T-helper 1 cell treated with Interleukin-12 subunit alpha and Interleukin-12 subunit beta and Interleukin-4 antibody, amounts not matched to agents 30 μg/mL and 1 μg/mL, for 36 hours (primary cell): Measurements from ENCODE around the gene DCTN4.

ENCODE experiments used
- H3K27ac Mint-ChIP-seq: one replicate; pipeline ENCODE4 v1.8.0; 2021; ENCODE audit warnings: mild to moderate bottlenecking, mixed read lengths
- H3K27me3 Mint-ChIP-seq: one replicate; pipeline ENCODE4 v1.8.0; 2021; ENCODE audit warnings: low read depth, mixed read lengths
- H3K36me3 Mint-ChIP-seq: one replicate; pipeline ENCODE4 v1.8.0; 2021; ENCODE audit warnings: low read depth, mixed read lengths
- H3K4me1 Mint-ChIP-seq: one replicate; pipeline ENCODE4 v1.8.0; 2021; ENCODE audit warnings: low read depth, mixed read lengths
- H3K4me3 Mint-ChIP-seq: one replicate; pipeline ENCODE4 v1.8.0; 2021; ENCODE audit warnings: mild to moderate bottlenecking, moderate library complexity, mixed read lengths
- H3K9me3 Mint-ChIP-seq: one replicate; pipeline ENCODE4 v1.8.0; 2021; ENCODE audit warnings: mixed read lengths

The DCTN4 gene

GRCh38 chr5:150782850-150783249 is 24.0 kb upstream of the DCTN4 start:
- Mint-ChIP-seq H3K4me3 (peak overlapping the region; percentile 52), H3K4me1 (peaks cover 73% of the 10 kb centered on the region), H3K27ac (peak overlapping the region; percentile 85), H3K9me3 (peaks cover 5% of the 10 kb centered on the region), H3K36me3 (peaks cover 9% of the 10 kb centered on the region), H3K27me3 (no peaks in the 10 kb centered on the region)

DNA sequence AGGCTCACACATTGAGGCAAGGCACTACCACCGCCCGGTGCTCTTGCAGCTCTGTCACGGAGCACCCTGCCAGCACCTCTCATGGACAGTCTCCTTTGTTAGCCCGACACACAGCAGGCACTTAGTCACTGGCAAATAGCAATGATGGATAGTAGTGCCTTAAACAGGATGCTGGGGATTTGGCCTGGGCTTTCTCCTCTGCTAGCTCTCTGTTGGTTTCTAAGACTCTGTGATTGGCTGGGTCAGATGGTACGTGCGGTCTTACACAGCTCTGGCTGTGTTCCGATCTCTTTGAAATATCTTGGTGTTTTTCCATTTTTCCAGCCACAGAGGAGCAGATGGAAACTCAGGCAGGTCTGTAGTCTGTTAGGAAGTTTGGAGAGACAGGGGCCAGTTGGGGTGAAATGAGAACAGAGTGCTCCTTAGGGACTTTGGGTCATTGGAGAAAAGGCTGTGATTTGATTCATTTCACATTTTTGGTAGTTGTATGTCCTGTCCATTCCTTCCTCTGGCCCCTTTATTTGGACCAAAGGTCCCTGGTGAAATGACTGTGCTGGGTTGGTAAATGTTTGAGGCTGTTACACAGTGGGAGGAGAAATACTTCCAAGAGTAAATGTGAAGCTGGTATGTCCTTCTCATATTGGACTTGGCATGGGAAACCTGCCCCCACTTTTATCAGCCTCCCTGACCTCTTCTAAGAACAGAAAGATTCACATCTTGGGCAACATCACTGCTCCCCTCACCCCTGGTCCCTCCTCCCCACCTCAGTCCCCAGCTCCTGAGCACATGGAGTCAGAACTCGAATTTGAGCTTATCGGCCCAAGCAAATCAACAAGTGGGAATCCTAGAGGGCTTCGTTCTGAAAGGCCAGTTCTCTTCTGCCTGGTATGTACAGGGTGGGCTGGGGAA is 23.1 kb upstream of the DCTN4 start:
- H3K4me3 Mint-ChIP-seq: peak overlapping the region; percentile 52
- H3K27ac Mint-ChIP-seq: peak overlapping the region; percentile 85
- H3K27me3 Mint-ChIP-seq: no peaks in the 10 kb centered on the region
- H3K4me1 Mint-ChIP-seq: peaks cover 69% of the 10 kb centered on the region
- peaks cover 9% of the 10 kb centered on the region for H3K36me3 Mint-ChIP-seq
- peaks cover 5% of the 10 kb centered on the region for H3K9me3 Mint-ChIP-seq

GRCh38 chr5:150780816-150781221 is 22.0 kb upstream of the DCTN4 start:
- Mint-ChIP-seq H3K27ac (peak overlapping the region; percentile 85), H3K4me1 (peaks cover 64% of the 10 kb centered on the region), H3K9me3 (peaks cover 1% of the 10 kb centered on the region), H3K4me3 (peak overlapping the region; percentile 99), H3K27me3 (no peaks in the 10 kb centered on the region), H3K36me3 (peaks cover 5% of the 10 kb centered on the region)

GRCh38 chr5:150780187-150780692 is 21.4 kb upstream of the DCTN4 start:
- H3K27me3 Mint-ChIP-seq: no peaks in the 10 kb centered on the region
- H3K4me1 Mint-ChIP-seq: peaks cover 62% of the 10 kb centered on the region
- H3K36me3 Mint-ChIP-seq: peaks cover 3% of the 10 kb centered on the region
- peak overlapping the region; percentile 85 for H3K27ac Mint-ChIP-seq
- peak overlapping the region; percentile 99 for H3K4me3 Mint-ChIP-seq
- H3K9me3 Mint-ChIP-seq: no peaks in the 10 kb centered on the region

- Mint-ChIP-seq H3K27me3 (no peaks in the 10 kb centered on the region), H3K27ac (peak overlapping the region; percentile 85), H3K4me1 (peaks cover 58% of the 10 kb centered on the region), H3K4me3 (peak overlapping the region; percentile 99), H3K36me3 (peaks cover 2% of the 10 kb centered on the region), H3K9me3 (no peaks in the 10 kb centered on the region)
Observed at GRCh38 chr5:150779397-150780186, 20.8 kb upstream of the DCTN4 start.

DNA sequence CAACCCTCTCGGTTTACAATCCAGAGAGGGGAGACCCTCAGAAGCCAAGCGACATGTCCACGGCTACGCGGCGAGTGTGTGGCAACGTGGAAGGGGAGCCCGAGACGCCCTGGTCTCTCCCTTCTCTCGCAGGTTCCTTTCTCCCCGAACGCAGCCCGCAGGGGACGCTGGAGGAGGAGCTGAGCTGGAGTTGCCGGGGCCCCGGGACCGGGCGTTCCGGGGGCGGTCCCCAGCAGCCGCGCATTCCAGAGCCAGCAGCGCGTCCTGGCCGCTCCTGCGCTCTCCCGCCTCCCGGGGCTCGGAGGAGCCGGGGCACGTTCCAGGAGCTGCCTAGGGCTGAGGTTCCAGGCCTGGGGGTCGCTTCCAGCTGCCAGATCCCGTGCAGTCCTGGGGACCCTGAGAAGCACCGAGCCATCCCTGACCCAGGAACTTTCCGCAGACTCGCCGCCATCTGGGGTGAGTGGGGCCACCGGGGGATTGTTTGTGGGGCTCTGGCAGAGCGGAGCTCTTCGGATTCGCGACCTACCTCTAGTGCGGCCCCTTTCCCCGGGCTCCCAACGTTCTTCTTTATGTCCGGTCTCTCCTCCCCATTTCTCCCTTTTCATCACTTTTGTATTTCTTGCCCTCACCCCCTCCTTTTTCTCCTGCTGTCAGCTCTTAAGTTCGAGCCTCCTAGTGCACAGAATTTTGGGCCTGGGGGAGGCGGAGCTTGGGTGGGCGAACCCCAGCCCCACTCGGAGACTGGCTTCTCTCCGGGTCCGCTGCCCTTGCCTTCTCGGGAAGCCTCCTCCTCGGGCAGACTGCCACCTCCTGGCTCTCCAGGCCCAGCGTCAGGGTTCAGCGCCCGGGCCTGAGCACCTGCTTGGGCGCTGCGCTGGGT is 19.9 kb upstream of the DCTN4 start, which contains the start of gene SMIM3:
SMIM3 (plus strand) TSS at position 241 of the 880 bp plus-strand sequence. CDS start 16,684 bp downstream, outside the sequence.
- no peaks in the 10 kb centered on the region for H3K9me3 Mint-ChIP-seq
- H3K27ac Mint-ChIP-seq: peak within 1 kb of the TSS; percentile 85
- no peaks in the 10 kb centered on the region for H3K27me3 Mint-ChIP-seq
- peak within 1 kb of the TSS; percentile 99 for H3K4me3 Mint-ChIP-seq
- H3K4me1 Mint-ChIP-seq: peaks cover 53% of the 10 kb centered on the region
- no peaks in the 10 kb centered on the region for H3K36me3 Mint-ChIP-seq

GRCh38 chr5:150778088-150778516 is 19.3 kb upstream of the DCTN4 start:
- Mint-ChIP-seq H3K27me3 (no peaks in the 10 kb centered on the region), H3K4me3 (peak overlapping the region; percentile 99), H3K4me1 (peaks cover 47% of the 10 kb centered on the region), H3K9me3 (no peaks in the 10 kb centered on the region), H3K36me3 (no peaks in the 10 kb centered on the region), H3K27ac (peak overlapping the region; percentile 60)

GRCh38 chr5:150777685-150778084 is 18.9 kb upstream of the DCTN4 start:
- Mint-ChIP-seq H3K4me1 (peaks cover 43% of the 10 kb centered on the region), H3K9me3 (no peaks in the 10 kb centered on the region), H3K4me3 (peak overlapping the region; percentile 99), H3K27ac (peak overlapping the region; percentile 60), H3K36me3 (peaks cover 1% of the 10 kb centered on the region), H3K27me3 (no peaks in the 10 kb centered on the region)

GRCh38 chr5:150774145-150774544 is 15.3 kb upstream of the DCTN4 start:
- Mint-ChIP-seq H3K4me3 (no peak overlapping the region), H3K27me3 (no peaks in the 10 kb centered on the region), H3K36me3 (peaks cover 7% of the 10 kb centered on the region), H3K27ac (no peak overlapping the region), H3K9me3 (peaks cover 9% of the 10 kb centered on the region), H3K4me1 (peaks cover 18% of the 10 kb centered on the region)

- peaks cover 9% of the 10 kb centered on the region for H3K4me1 Mint-ChIP-seq
- H3K9me3 Mint-ChIP-seq: peaks cover 9% of the 10 kb centered on the region
- H3K4me3 Mint-ChIP-seq: no peak overlapping the region
- H3K27me3 Mint-ChIP-seq: no peaks in the 10 kb centered on the region
- no peak overlapping the region for H3K27ac Mint-ChIP-seq
- H3K36me3 Mint-ChIP-seq: peaks cover 7% of the 10 kb centered on the region
Observed at GRCh38 chr5:150771034-150771795, 12.4 kb upstream of the DCTN4 start.

GRCh38 chr5:150766251-150766650 is 7.4 kb upstream of the DCTN4 start:
- Mint-ChIP-seq H3K27ac (no peak overlapping the region), H3K36me3 (no peaks in the 10 kb centered on the region), H3K9me3 (peaks cover under 1% of the 10 kb centered on the region), H3K4me3 (no peak overlapping the region), H3K4me1 (peaks cover 13% of the 10 kb centered on the region), H3K27me3 (no peaks in the 10 kb centered on the region)

- Mint-ChIP-seq H3K9me3 (no peaks in the 10 kb centered on the region), H3K4me1 (peaks cover 11% of the 10 kb centered on the region), H3K4me3 (no peak overlapping the region), H3K27ac (no peak overlapping the region), H3K36me3 (no peaks in the 10 kb centered on the region), H3K27me3 (no peaks in the 10 kb centered on the region)
Observed at GRCh38 chr5:150765799-150766169, 7.0 kb upstream of the DCTN4 start.

DNA sequence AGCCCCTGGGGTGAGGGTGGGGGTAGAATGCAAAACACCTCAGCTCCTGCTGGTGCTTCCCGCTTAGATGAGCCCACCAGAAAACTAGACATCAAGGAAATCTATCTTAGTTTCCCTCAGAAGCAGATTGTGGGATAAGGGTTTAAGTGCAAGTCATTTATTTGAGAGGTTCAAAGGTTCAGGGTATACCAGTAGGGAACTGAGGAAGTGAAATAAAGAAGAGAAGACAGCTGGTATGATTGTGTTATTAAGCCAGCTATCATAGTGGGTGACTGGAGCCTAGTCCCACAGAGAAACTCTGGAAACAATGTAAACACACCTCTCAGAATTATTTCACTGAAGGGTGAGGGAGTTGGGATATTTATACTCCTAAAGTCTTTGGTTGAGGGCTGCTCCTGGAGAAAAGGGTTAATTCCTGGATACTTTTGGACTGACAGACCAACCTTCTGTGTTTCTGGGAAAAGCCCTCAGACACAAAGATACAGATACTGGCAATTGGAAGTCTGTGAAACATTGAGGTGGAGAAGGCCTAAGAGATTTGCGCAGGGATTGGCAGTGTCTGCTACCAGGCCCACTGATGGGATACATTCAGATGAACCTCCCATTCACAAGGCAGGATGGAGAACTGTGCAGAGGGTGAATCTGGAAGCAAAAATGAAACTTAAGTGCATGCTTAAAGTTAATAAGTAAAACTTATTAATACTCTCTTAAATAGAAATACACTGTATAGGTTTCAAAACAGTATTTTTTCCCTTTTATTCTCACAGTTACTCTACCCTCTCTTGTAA is 6.4 kb upstream of the DCTN4 start:
- peaks cover 8% of the 10 kb centered on the region for H3K4me1 Mint-ChIP-seq
- no peak overlapping the region for H3K27ac Mint-ChIP-seq
- no peaks in the 10 kb centered on the region for H3K27me3 Mint-ChIP-seq
- no peak overlapping the region for H3K4me3 Mint-ChIP-seq
- H3K9me3 Mint-ChIP-seq: no peaks in the 10 kb centered on the region
- H3K36me3 Mint-ChIP-seq: no peaks in the 10 kb centered on the region
